Measurements from ENCODE around the gene NOP9.

The NOP9 gene

GRCh38 chr14:24310646-24311604 is 11.3 kb downstream of the NOP9 start, which contains the start of gene LTB4R:
Gene LTB4R, plus strand, starts transcription at chr14:24311502. Its CDS starts 4,150 bp downstream, at chr14:24315652.
- DNase-seq: peak; percentile 73

GRCh38 chr14:24311837-24312615 is 12.4 kb downstream of the NOP9 start:
- no peak for DNase-seq

- peak; percentile 23 for DNase-seq
These were observed 13.3 kb downstream of the NOP9 start for GRCh38 chr14:24312736-24313507.

GRCh38 chr14:24313913-24314312 is 14.3 kb downstream of the NOP9 start:
- DNase-seq: no peak

- DNase-seq: no peak
These were observed 14.9 kb downstream of the NOP9 start for GRCh38 chr14:24314377-24315193.

- DNase-seq: no peak
These were observed 15.7 kb downstream of the NOP9 start for GRCh38 chr14:24315243-24315806.

- DNase-seq: no peak
These were observed 16.4 kb downstream of the NOP9 start for GRCh38 chr14:24315807-24316596.

- DNase-seq: no peak
These were observed 16.9 kb downstream of the NOP9 start for GRCh38 chr14:24316597-24316950.

- no peak for DNase-seq
These were observed 17.7 kb downstream of the NOP9 start for GRCh38 chr14:24317141-24317928.

- DNase-seq: no peak
These were observed 21.7 kb downstream of the NOP9 start for GRCh38 chr14:24321212-24321975.

GRCh38 chr14:24322672-24323071 is 23.0 kb downstream of the NOP9 start:
- no peak for DNase-seq

GRCh38 chr14:24323341-24323740 is 23.7 kb downstream of the NOP9 start:
- no peak for DNase-seq

GRCh38 chr14:24324024-24324423 is 24.4 kb downstream of the NOP9 start:
- DNase-seq: no peak

- no peak for DNase-seq
These were observed 25.4 kb downstream of the NOP9 start for GRCh38 chr14:24325041-24325530.

- no peak for DNase-seq
These were observed 26.3 kb downstream of the NOP9 start for GRCh38 chr14:24325963-24326362.

- no peak for DNase-seq
These were observed 27.7 kb downstream of the NOP9 start for GRCh38 chr14:24327303-24327702.

- DNase-seq: peak; percentile 36
These were observed 28.3 kb downstream of the NOP9 start for GRCh38 chr14:24327914-24328313.

- DNase-seq: no peak
These were observed 29.5 kb downstream of the NOP9 start for GRCh38 chr14:24329073-24329663.

GRCh38 chr14:24329736-24330135 is 30.1 kb downstream of the NOP9 start:
- peak; percentile 59 for DNase-seq

All from activated CD4-positive, alpha-beta T cell treated with anti-CD3 and anti-CD28 coated beads for 48 hours (primary cell).